Spleen (tissue), 7 donors: ENCODE data around the gene NR3C2.

Experiments
- POLR2A ChIP-seq, 3 donors: fragments of 450-650 bp; IDR thresholded peaks; one replicate each; pipeline ENCODE4 v1.5.1; 2017; ENCODE audit warnings: antibody characterized with exemption in 3 of 3, mild to moderate bottlenecking in 1 of 3
- TF ChIP-seq, protein P1 (sequence below), 11 experiments: fragments of 200-600 bp in 7 of 11; fragments of 450-650 bp in 4 of 11; sonication (generic) in 4 of 11; IDR thresholded peaks in 8 of 11; conservative IDR thresholded peaks in 3 of 11; 1 replicate in 7 of 11; 2 replicates in 4 of 11; pipeline versions ENCODE4 v1.4.0 to v1.8.0; 2016 to 2021; ENCODE audit warnings: antibody characterized with exemption in 11 of 11, inconsistent platforms in 4 of 11, mild to moderate bottlenecking in 1 of 11
- donor health status: DM: no; HTN: no; CAD: no; lungs with moderate emphysema.
- donor health status: DM: no; HTN: no; CAD: no.
- donor health status: DM: no; HTN: no; CAD: no.

DNA sequence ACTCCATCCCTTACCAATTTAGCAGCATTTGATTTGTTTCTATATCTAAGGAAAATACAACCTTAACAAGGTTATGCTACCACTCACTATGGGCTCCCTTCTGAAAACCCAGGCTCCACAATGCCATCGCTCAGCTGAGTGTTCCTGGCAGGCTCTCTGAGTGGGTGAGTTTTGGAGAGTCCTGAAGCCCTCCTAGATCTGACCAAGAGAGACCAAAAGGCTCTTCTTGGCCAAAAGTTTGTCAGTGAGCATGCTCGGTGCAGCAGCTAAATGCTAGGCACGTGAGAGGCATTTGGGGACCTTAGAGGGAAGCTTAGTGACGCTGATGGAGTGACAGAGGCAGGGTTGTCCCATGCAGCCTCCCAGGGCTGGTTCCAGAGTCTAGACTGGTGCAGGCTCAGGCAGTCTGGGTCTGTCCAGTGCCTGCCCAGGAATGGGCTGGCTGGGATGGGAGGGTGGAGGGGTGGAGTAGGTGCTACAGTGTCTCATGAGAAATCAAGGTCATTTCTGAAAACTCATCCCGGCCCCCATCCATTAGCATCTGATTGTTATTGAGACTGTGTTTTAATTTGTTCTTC, 346.8 kb downstream of the NR3C2 start:
- TF ChIP-seq POLR2A (IDR thresholded peaks at IDR 0.05), result no peak
- TF ChIP-seq, protein P1, sequence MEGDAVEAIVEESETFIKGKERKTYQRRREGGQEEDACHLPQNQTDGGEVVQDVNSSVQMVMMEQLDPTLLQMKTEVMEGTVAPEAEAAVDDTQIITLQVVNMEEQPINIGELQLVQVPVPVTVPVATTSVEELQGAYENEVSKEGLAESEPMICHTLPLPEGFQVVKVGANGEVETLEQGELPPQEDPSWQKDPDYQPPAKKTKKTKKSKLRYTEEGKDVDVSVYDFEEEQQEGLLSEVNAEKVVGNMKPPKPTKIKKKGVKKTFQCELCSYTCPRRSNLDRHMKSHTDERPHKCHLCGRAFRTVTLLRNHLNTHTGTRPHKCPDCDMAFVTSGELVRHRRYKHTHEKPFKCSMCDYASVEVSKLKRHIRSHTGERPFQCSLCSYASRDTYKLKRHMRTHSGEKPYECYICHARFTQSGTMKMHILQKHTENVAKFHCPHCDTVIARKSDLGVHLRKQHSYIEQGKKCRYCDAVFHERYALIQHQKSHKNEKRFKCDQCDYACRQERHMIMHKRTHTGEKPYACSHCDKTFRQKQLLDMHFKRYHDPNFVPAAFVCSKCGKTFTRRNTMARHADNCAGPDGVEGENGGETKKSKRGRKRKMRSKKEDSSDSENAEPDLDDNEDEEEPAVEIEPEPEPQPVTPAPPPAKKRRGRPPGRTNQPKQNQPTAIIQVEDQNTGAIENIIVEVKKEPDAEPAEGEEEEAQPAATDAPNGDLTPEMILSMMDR (IDR thresholded peaks at IDR 0.05 in 8 of 11, conservative IDR thresholded peaks at IDR 0.05 in 3 of 11), result no peak
